ENCODE data around the gene ZNF865. TPM values are rescaled to one million over a fixed set of nuclear protein-coding genes. Genes with fewer than 3 reads are reported as not detected.

ZNF865 gene
- total and polyA plus RNA-seq, 2 of the 4 experiments (the other 2 are of a cell fraction): under 0.01 to 4.6 TPM

DNA sequence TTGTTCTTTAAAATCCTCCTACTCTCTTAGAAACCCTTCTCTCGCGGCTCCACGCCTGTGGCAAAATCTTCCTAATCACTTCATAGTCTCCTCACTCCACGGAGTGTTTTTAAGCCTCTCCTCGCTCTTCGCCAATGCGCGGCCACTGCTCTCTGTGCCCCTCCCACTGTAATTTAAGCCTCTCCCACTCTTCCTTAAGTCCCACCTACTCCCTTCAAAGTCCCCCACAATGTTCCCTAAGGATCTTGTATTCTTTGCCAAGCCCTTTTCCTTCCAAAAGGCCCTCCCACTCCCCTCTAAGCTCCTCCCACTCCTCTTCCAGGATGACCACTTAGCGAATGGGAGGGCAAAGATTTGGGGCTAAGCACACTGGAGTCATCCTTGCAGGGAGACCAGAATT lies 7.4 kb upstream of the ZNF865 start:
- Histone ChIP-seq H3K4me1 (ENCODE audit: control insufficient read depth, insufficient read depth, low read length) (peaks cover 4% of the 10 kb centered on the region; the same call in 1 of the 2 replicates), H3K9ac (ENCODE audit: low read depth, low read length) (no peak overlapping the region), H4K20me1 (ENCODE audit: insufficient read depth, low read length) (no peaks in the 10 kb centered on the region), H3K27ac (ENCODE audit: insufficient read depth, low read length) (no peak overlapping the region), H2AFZ (replicated peaks; ENCODE audit: low read length, poor library complexity) (no peak overlapping the region), H2AK9ac (replicated peaks; ENCODE audit: low read depth, low read length, poor library complexity) (no peak overlapping the region), H3K9me1 (ENCODE audit: insufficient read depth, low read length) (peaks cover 13% of the 10 kb centered on the region), H3K27me3 (ENCODE audit: control insufficient read depth, insufficient read depth, low read length) (no peaks in the 10 kb centered on the region), H4K8ac (ENCODE audit: low read depth in 2 of 2, low read length in 2 of 2) (no peak overlapping the region; a peak in 1 of 4 replicates), H3K4me2 (ENCODE audit: low read depth, low read length) (no peak overlapping the region), H3K23ac (ENCODE audit: low read depth, low read length) (no peak overlapping the region), H3K14ac (replicated peaks; ENCODE audit: low read depth, low read length) (no peak overlapping the region), H2BK20ac (ENCODE audit: low read depth, low read length) (no peak overlapping the region), H3K56ac (ENCODE audit: extremely low read depth, insufficient read depth, low read length) (no peak overlapping the region), H3K36me3 (ENCODE audit: control insufficient read depth, insufficient read depth, low read length) (peaks cover 28% of the 10 kb centered on the region), H3K18ac (ENCODE audit: low read depth, low read length) (no peak overlapping the region), H2AK5ac (ENCODE audit: low read depth, low read length) (no peak overlapping the region), H2BK120ac (ENCODE audit: low read depth, low read length) (no peak overlapping the region), H3K4ac (ENCODE audit: low read depth, low read length) (no peak overlapping the region), H3K4me3 (ENCODE audit: insufficient read depth, low read depth, low read length) (no peak overlapping the region), H2BK15ac (ENCODE audit: low read depth, low read length) (no peak overlapping the region), H3K9me3 (ENCODE audit: control insufficient read depth, insufficient read depth, low read length) (no peaks in the 10 kb centered on the region), H2BK5ac (ENCODE audit: low read depth, low read length, poor library complexity, severe bottlenecking) (no peak overlapping the region), H4K5ac (ENCODE audit: low read depth, low read length) (no peak overlapping the region), H4K91ac (ENCODE audit: insufficient read depth, low read depth, low read length) (no peak overlapping the region), H3K79me1 (ENCODE audit: low read depth in 1 of 2, low read length in 2 of 2) (peaks cover 16 to 36% of the 10 kb centered on the region in 2 experiments)
- intact Hi-C loops (cut with micrococcal nuclease) (no loop called here), in situ Hi-C loops (cut with MboI; ENCODE audit: low sequenced_read_pairs) (no loop called here), dilution Hi-C loops (cut with HindIII; ENCODE audit: low sequenced_read_pairs, unreplicated experiment) (no loop called here)
- POLR2A ChIA-PET (ENCODE audit: unreplicated experiment): no interaction called here
- TF ChIP-seq MAFK (IDR thresholded peaks at IDR 0.05; ENCODE audit: low read depth, low read length): no peak
- TF ChIP-seq, protein P1, sequence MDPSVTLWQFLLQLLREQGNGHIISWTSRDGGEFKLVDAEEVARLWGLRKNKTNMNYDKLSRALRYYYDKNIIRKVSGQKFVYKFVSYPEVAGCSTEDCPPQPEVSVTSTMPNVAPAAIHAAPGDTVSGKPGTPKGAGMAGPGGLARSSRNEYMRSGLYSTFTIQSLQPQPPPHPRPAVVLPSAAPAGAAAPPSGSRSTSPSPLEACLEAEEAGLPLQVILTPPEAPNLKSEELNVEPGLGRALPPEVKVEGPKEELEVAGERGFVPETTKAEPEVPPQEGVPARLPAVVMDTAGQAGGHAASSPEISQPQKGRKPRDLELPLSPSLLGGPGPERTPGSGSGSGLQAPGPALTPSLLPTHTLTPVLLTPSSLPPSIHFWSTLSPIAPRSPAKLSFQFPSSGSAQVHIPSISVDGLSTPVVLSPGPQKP (IDR thresholded peaks at IDR 0.05; ENCODE audit: borderline replicate concordance, low read depth, low read length): no peak
- TF ChIP-seq, protein P2, sequence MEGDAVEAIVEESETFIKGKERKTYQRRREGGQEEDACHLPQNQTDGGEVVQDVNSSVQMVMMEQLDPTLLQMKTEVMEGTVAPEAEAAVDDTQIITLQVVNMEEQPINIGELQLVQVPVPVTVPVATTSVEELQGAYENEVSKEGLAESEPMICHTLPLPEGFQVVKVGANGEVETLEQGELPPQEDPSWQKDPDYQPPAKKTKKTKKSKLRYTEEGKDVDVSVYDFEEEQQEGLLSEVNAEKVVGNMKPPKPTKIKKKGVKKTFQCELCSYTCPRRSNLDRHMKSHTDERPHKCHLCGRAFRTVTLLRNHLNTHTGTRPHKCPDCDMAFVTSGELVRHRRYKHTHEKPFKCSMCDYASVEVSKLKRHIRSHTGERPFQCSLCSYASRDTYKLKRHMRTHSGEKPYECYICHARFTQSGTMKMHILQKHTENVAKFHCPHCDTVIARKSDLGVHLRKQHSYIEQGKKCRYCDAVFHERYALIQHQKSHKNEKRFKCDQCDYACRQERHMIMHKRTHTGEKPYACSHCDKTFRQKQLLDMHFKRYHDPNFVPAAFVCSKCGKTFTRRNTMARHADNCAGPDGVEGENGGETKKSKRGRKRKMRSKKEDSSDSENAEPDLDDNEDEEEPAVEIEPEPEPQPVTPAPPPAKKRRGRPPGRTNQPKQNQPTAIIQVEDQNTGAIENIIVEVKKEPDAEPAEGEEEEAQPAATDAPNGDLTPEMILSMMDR (conservative IDR thresholded peaks at IDR 0.05; ENCODE audit: low read depth, low read length): no peak
- no peak for TF ChIP-seq FOS (IDR thresholded peaks at IDR 0.05; ENCODE audit: low read depth, low read length)
- TF ChIP-seq RFX5 (IDR thresholded peaks at IDR 0.05; ENCODE audit: low read depth, low read length): no peak
- TF ChIP-seq MXI1 (IDR thresholded peaks at IDR 0.05; ENCODE audit: borderline replicate concordance, low read depth, low read length): no peak
- no peak for TF ChIP-seq RAD21 (IDR thresholded peaks at IDR 0.05; ENCODE audit: low read length)
- no peak for TF ChIP-seq CHD1 (IDR thresholded peaks at IDR 0.05; ENCODE audit: low read depth, low read length)
- no peak for TF ChIP-seq MAZ (IDR thresholded peaks at IDR 0.05; ENCODE audit: borderline replicate concordance, low read depth, low read length)
- TF ChIP-seq CEBPB (IDR thresholded peaks at IDR 0.05; ENCODE audit: low read depth, low read length): no peak
- no peak for TF ChIP-seq NFE2L2 (IDR thresholded peaks at IDR 0.05; ENCODE audit: low read depth, low read length)
- no TSS peak for BruUV-seq (replicated peaks)
- 90% methylated on average over 8 of the region's 9 CpGs; no CpG with 5 or more reads in 1 of the 2 experiments for WGBS, 2 experiments (ENCODE audit: extremely low coverage in 2 of 2, insufficient read length in 1 of 2)
- DNase-seq (no peak), ATAC-seq (ENCODE audit: low read depth) (no peak)
- CTCF ChIA-PET: no interaction called here

All from IMR-90 (cell line).